Adrenal gland (tissue), 12 donors: ENCODE results near the gene KATNAL2. TPM values are rescaled to one million over a fixed set of nuclear protein-coding genes. Genes with fewer than 3 reads are reported as not detected.

Experiments
- DNase-seq, 7 donors: peaks; one replicate each; pipeline ENCODE4 v3.0.0-alpha.2; 2019 to 2020
- H3K27ac ChIP-seq, 5 donors: fragments of 200-600 bp; sonication (generic) in 4 of 5; 1 replicate in 3 of 5; 2 replicates in 2 of 5; pipeline versions ENCODE4 v1.5.1 to v1.8.0; 2016 to 2020; ENCODE audit warnings: mild to moderate bottlenecking in 1 of 5
- H3K27me3 ChIP-seq: fragments of 200-600 bp; 2 replicates; pipeline ENCODE4 v1.8.0; 2021
- H3K36me3 ChIP-seq, 2 donors: fragments of 200-600 bp; replicated peaks in 1 of 2; 1 replicate in 1 of 2; 2 replicates in 1 of 2; pipeline versions ENCODE4 v1.5.1 to v1.8.0; 2018 to 2022
- H3K4me1 ChIP-seq, 2 donors: fragments of 200-600 bp; replicated peaks in 1 of 2; 1 replicate in 1 of 2; 2 replicates in 1 of 2; pipeline versions ENCODE4 v1.5.1 to v1.8.0; 2018 to 2021
- H3K4me3 ChIP-seq, 4 donors: fragments of 200-600 bp; sonication (generic) in 3 of 4; one replicate each; pipeline ENCODE4 v1.5.1; 2016 to 2018
- H3K9me3 ChIP-seq, 3 donors: fragments of 200-600 bp; sonication (generic) in 1 of 3; replicated peaks in 1 of 3; 1 replicate in 2 of 3; 2 replicates in 1 of 3; pipeline versions ENCODE4 v1.5.1 to v1.8.0; 2016 to 2021
- POLR2A ChIP-seq, 2 donors: fragments of 450-650 bp; IDR thresholded peaks; one replicate each; pipeline ENCODE4 v1.6.1; 2017; ENCODE audit warnings: antibody characterized with exemption in 2 of 2, mild to moderate bottlenecking in 2 of 2, moderate library complexity in 1 of 2
- WGBS, 4 donors: extraction: QIAGEN DNeasy Blood & Tissue Kit in 2 of 4; methylation state at CpG; one replicate each; pipeline versions ENCODE4 v1.1.5 to v1.1.7; 2013 to 2017; 5-methylcytosine and 5-hydroxymethylcytosine counted together
- intact Hi-C, 2 donors: fragments of 100-400 bp; cut with DNase I; formaldehyde crosslinking; loops; one replicate each; pipeline versions ENCODE4 v1.14.1 to v1.15.0; 2022 to 2023
- polyA plus RNA-seq, 3 donors: library from polyadenylated mRNA; stranded (reverse); fragments of 200-250 nt in 2 of 3; fragments of 350-450 nt in 1 of 3; fragmentation: Illumina TruSeq in 1 of 3; extraction: RNeasy Lipid Tissue Mini Kit (QIAGEN cat#74804) in 1 of 3; gene quantifications; one replicate each; pipeline ENCODE4 v1.2.3, GENCODE V29; 2013 to 2014
- total RNA-seq, 9 donors: library from RNA; depleted of rRNA in 4 of 9; stranded (reverse); fragments of >200 nt in 4 of 9; fragments of 120-200 nt in 1 of 9; fragmentation: NEBNext Ultra II Directional in 1 of 9; extraction: Animal tissue kit (Norgen Biotek cat#: 25700) in 1 of 9; gene quantifications; one replicate each; pipeline versions ENCODE4 v1.1.0 to v1.2.4, GENCODE V29; 2013 to 2023
- TF ChIP-seq, protein P1 (sequence below), 6 experiments: fragments of 450-650 bp in 4 of 6; fragments of 200-600 bp in 2 of 6; sonication (generic) in 1 of 6; IDR thresholded peaks; 1 replicate in 5 of 6; 2 replicates in 1 of 6; pipeline versions ENCODE4 v1.5.1 to v1.8.0; 2016 to 2021; ENCODE audit warnings: antibody characterized with exemption in 6 of 6, mild to moderate bottlenecking in 2 of 6, moderate library complexity in 1 of 6
- donor health status: healthy with polysubstance abuse.
- donor health status: Bipolar disorder and iron deficiency.
- donor health status: DM: yes; HTN: yes; CAD: no.
- donor health status: DM: no; HTN: no; CAD: no.
- donor health status: DM: no; HTN: no; CAD: no.
- donor health status: DM: yes; HTN: yes; CAD: no.

Gene KATNAL2
- total and polyA plus RNA-seq, 12 donors, result 0.48 to 11.6 (median 4.0) TPM

DNA sequence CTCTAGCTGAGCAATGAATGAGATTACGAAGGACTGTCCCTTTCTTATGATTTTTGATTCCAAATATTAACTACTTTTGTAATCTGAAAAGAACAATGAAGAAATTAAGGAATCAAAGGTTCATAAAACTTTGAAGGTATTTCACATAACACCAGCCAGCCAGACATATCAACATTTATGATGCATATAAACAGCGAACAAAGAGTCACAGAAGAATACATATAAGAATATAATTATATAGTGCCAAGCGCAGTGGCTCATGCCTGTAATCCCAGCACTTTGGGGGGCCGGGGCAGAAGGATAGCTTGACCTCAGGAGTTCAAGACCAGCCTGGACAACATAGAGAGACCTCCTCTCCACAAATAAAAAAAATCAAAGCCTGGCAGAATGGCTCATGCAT is 34.2 kb upstream of the KATNAL2 start:
- H3K36me3 ChIP-seq, result no peaks in the 10 kb centered on the region
- intact Hi-C loops, result no loop called here
- TF ChIP-seq, protein P1, sequence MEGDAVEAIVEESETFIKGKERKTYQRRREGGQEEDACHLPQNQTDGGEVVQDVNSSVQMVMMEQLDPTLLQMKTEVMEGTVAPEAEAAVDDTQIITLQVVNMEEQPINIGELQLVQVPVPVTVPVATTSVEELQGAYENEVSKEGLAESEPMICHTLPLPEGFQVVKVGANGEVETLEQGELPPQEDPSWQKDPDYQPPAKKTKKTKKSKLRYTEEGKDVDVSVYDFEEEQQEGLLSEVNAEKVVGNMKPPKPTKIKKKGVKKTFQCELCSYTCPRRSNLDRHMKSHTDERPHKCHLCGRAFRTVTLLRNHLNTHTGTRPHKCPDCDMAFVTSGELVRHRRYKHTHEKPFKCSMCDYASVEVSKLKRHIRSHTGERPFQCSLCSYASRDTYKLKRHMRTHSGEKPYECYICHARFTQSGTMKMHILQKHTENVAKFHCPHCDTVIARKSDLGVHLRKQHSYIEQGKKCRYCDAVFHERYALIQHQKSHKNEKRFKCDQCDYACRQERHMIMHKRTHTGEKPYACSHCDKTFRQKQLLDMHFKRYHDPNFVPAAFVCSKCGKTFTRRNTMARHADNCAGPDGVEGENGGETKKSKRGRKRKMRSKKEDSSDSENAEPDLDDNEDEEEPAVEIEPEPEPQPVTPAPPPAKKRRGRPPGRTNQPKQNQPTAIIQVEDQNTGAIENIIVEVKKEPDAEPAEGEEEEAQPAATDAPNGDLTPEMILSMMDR (IDR thresholded peaks at IDR 0.05), result no peak
- TF ChIP-seq POLR2A (IDR thresholded peaks at IDR 0.05), result no peak
- no peak overlapping the region for H3K4me3 ChIP-seq
- no peaks in the 10 kb centered on the region for H3K27me3 ChIP-seq
- peaks cover 0 to 7% (median 3%) of the 10 kb centered on the region in 3 donors for H3K9me3 ChIP-seq
- 96 to 99% (median 97%) methylated on average over 4 of the region's 4 CpGs for WGBS, 4 donors
- no peak overlapping the region for H3K27ac ChIP-seq
- H3K4me1 ChIP-seq, result peaks cover 3 to 7% of the 10 kb centered on the region in 2 donors
- no peak for DNase-seq

DNA sequence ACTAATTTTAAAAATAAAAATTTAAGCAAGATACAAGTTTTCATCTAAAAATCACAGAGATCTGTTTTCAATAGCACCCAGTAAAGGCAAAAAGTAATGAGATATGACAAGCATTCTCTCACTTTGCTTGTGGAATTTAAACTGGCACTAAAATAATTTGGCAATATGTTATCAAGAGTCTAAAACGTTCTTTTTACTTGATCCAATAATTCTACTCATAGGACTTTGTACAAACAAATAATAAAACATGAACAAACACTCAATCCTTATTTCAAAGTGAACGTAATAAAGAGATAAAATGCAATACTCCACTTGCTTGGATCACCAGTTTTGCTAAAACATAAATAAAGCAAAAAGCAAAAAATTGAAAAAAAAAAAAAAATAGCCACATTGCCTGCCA is 30.5 kb upstream of the KATNAL2 start:
- 54 to 62% (median 55%) methylated on average over 2 of the region's 2 CpGs for WGBS, 4 donors
- no peaks in the 10 kb centered on the region for H3K27me3 ChIP-seq
- peaks cover 0 to 6% of the 10 kb centered on the region in 2 donors for H3K36me3 ChIP-seq
- peaks cover 0 to 12% (median 7%) of the 10 kb centered on the region in 3 donors for H3K9me3 ChIP-seq
- intact Hi-C loops, result no loop called here
- peaks cover 3 to 7% of the 10 kb centered on the region in 2 donors for H3K4me1 ChIP-seq
- no peak overlapping the region for H3K4me3 ChIP-seq
- no peak for TF ChIP-seq POLR2A (IDR thresholded peaks at IDR 0.05)
- no peak for DNase-seq
- H3K27ac ChIP-seq, result no peak overlapping the region

DNA sequence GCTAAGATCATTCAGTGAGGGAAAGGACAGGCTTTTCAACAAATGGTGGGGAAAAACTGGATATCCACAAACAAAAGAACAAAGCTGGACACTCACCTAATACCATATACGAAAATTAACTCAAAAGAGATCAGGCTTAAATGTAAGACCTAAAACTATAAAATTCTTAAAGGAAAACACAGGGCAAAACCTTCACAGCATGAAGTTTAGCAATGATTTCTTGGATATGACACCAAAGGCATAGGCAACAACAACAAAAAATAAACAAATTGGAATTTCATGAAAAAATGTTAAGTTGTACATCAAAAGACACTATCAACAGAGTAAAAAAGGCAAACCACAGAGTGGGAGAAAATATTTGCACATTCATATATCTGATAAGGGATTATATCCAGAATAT is 28.4 kb upstream of the KATNAL2 start:
- Histone ChIP-seq H3K9me3 (peaks cover 0 to 12% (median 7%) of the 10 kb centered on the region in 3 donors), H3K27me3 (no peaks in the 10 kb centered on the region), H3K27ac (no peak overlapping the region), H3K4me3 (no peak overlapping the region), H3K4me1 (peaks cover 3 to 7% of the 10 kb centered on the region in 2 donors), H3K36me3 (peaks cover 0 to 6% of the 10 kb centered on the region in 2 donors)
- no peak for TF ChIP-seq POLR2A (IDR thresholded peaks at IDR 0.05)
- TF ChIP-seq, protein P1 (IDR thresholded peaks at IDR 0.05), result no peak
- intact Hi-C loops, result no loop called here
- 94 to 100% (median 97%) methylated on average over 1 of the region's 1 CpG for WGBS, 4 donors
- no peak for DNase-seq

DNA sequence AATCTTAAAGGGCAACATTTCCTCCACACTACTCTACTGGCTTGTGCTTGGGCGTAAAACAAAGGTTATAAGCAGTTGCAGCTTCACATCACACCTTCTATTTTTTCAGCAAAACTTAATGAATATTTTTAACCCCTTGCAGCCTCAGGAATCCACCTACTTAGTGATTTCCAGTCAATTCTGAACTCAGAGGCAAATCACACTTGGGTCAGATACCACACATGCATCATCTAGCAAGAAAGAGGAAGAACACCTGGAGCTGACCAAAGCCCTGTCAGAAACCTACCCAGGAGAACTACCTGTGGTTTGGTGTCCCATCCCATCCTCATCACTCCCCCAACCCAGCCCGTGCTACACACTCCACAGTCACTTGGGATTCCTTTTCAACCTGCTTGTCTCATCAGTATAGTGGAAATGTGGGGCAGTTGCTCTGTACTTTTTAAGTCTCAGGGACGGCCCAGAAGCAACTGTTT is 25.6 kb upstream of the KATNAL2 start:
- H3K27me3 ChIP-seq, result no peaks in the 10 kb centered on the region
- peaks cover 0 to 6% of the 10 kb centered on the region in 2 donors for H3K36me3 ChIP-seq
- H3K27ac ChIP-seq, result no peak overlapping the region
- WGBS, 4 donors, result 81 to 85% (median 84%) methylated on average over 3 of the region's 3 CpGs
- no peak overlapping the region for H3K4me3 ChIP-seq
- intact Hi-C loops, result no loop called here
- no peak for DNase-seq
- H3K4me1 ChIP-seq, result peaks cover 0 to 7% of the 10 kb centered on the region in 2 donors
- H3K9me3 ChIP-seq, result peaks cover 0 to 12% (median 7%) of the 10 kb centered on the region in 3 donors
- TF ChIP-seq, protein P1 (IDR thresholded peaks at IDR 0.05), result no peak
- TF ChIP-seq POLR2A (IDR thresholded peaks at IDR 0.05), result no peak

DNA sequence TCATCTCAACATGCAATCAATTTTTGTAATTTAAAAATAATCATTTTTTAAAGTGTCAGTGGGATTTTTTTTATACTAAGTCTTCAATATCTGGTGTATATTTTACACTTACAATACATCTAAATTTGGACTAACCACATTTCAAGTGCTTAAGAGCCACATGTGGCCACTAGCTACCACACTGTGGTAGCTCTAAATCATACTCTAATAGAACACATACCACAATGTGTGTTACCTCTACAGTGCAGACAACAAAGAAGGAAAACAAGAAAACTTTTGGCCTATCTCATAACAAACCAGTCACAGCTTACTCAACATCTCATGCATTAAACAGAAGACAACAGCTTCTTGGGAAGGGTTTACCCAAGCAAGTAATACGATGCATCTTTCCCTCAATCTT is 24.6 kb upstream of the KATNAL2 start:
- H3K9me3 ChIP-seq, result peaks cover 0 to 12% (median 1%) of the 10 kb centered on the region in 3 donors
- WGBS, 4 donors, result 98 to 100% (median 100%) methylated on average over 1 of the region's 1 CpG
- no peaks in the 10 kb centered on the region for H3K27me3 ChIP-seq
- H3K4me3 ChIP-seq, result no peak overlapping the region
- H3K27ac ChIP-seq, result no peak overlapping the region
- intact Hi-C loops, result no loop called here
- H3K36me3 ChIP-seq, result peaks cover 0 to 6% of the 10 kb centered on the region in 2 donors
- H3K4me1 ChIP-seq, result peaks cover 0 to 14% of the 10 kb centered on the region in 2 donors
- TF ChIP-seq POLR2A (IDR thresholded peaks at IDR 0.05), result no peak
- TF ChIP-seq, protein P1 (IDR thresholded peaks at IDR 0.05), result no peak
- no peak for DNase-seq
